Liver (tissue), 3 donors: ENCODE measurements around the gene TNS3.

ENCODE experiments used
- EGR1 ChIP-seq, 2 donors: IDR thresholded peaks; 2 replicates each; pipeline ENCODE4 v1.6.1; 2016 to 2018; ENCODE audit warnings: antibody characterized with exemption in 2 of 2, low read depth in 2 of 2
- GABPA ChIP-seq, 2 donors: IDR thresholded peaks in 1 of 2; conservative IDR thresholded peaks in 1 of 2; 2 replicates each; pipeline ENCODE4 v1.6.1; 2016; ENCODE audit warnings: antibody characterized with exemption in 2 of 2, mild to moderate bottlenecking in 1 of 2, moderate library complexity in 1 of 2
- HNF4A ChIP-seq, 2 donors: conservative IDR thresholded peaks; 2 replicates each; pipeline ENCODE4 v1.6.1; 2016; ENCODE audit warnings: antibody characterized with exemption in 2 of 2, mild to moderate bottlenecking in 2 of 2
- HNF4G ChIP-seq: IDR thresholded peaks from 2 replicates; pipeline ENCODE4 v1.6.1; 2016; ENCODE audit warnings: antibody characterized with exemption
- JUND ChIP-seq, 2 donors: IDR thresholded peaks; 2 replicates each; pipeline ENCODE4 v1.6.1; 2016; ENCODE audit warnings: antibody characterized with exemption in 2 of 2
- NR2F2 ChIP-seq: IDR thresholded peaks from 2 replicates; pipeline ENCODE4 v1.6.1; 2016; ENCODE audit warnings: antibody characterized with exemption
- RAD21 ChIP-seq, 2 donors: IDR thresholded peaks; 2 replicates each; pipeline ENCODE4 v1.6.1; 2016; ENCODE audit warnings: antibody characterized with exemption in 2 of 2, mild to moderate bottlenecking in 2 of 2
- RXRA ChIP-seq, 2 donors: IDR thresholded peaks; 2 replicates each; pipeline ENCODE4 v1.6.1; 2017 to 2018; ENCODE audit warnings: antibody characterized with exemption in 2 of 2, mild to moderate bottlenecking in 1 of 2
- SP1 ChIP-seq: IDR thresholded peaks from 2 replicates; pipeline ENCODE4 v1.6.1; 2018; ENCODE audit warnings: antibody characterized with exemption, mild to moderate bottlenecking
- TF ChIP-seq, protein P1 (sequence below): fragments of 150-350 bp; IDR thresholded peaks from 2 replicates; pipeline ENCODE4 v1.5.1; 2017; ENCODE audit warnings: improper control_type of control experiment, low read depth, low read length; ENCODE audit not compliant: missing input control
- TF ChIP-seq, protein P2 (sequence below): IDR thresholded peaks from 2 replicates; pipeline ENCODE4 v1.6.1; 2016; ENCODE audit warnings: antibody characterized with exemption
- donor health status: healthy.
- donor health status: healthy.

DNA sequence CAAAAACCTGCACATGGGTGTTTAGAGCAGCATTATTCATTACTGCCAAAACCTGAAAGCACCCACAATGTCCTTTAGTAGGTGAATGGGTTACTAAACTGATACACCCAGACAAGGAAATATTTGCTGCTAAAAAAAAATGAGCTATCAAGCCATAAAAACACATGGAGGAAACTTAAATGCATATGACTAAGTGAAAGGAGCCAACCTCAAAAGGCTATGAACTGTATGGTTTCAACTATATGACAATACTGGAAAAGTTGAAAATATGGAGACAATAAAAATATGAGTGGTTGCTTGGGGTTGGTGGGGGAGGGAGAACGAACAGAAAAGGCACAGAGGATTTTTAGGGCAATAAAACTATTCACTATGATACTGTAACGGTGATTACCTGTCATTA lies 291.0 kb downstream of the TNS3 start:
- TF ChIP-seq, protein P1, sequence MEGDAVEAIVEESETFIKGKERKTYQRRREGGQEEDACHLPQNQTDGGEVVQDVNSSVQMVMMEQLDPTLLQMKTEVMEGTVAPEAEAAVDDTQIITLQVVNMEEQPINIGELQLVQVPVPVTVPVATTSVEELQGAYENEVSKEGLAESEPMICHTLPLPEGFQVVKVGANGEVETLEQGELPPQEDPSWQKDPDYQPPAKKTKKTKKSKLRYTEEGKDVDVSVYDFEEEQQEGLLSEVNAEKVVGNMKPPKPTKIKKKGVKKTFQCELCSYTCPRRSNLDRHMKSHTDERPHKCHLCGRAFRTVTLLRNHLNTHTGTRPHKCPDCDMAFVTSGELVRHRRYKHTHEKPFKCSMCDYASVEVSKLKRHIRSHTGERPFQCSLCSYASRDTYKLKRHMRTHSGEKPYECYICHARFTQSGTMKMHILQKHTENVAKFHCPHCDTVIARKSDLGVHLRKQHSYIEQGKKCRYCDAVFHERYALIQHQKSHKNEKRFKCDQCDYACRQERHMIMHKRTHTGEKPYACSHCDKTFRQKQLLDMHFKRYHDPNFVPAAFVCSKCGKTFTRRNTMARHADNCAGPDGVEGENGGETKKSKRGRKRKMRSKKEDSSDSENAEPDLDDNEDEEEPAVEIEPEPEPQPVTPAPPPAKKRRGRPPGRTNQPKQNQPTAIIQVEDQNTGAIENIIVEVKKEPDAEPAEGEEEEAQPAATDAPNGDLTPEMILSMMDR = no peak
- TF ChIP-seq RAD21 (IDR thresholded peaks at IDR 0.05) (no peak), GABPA (IDR thresholded peaks at IDR 0.05 in 1 of 2, conservative IDR thresholded peaks at IDR 0.05 in 1 of 2) (no peak), RXRA (IDR thresholded peaks at IDR 0.05) (no peak), HNF4G (no peak), JUND (IDR thresholded peaks at IDR 0.05) (no peak), SP1 (no peak), HNF4A (conservative IDR thresholded peaks at IDR 0.05) (no peak), EGR1 (IDR thresholded peaks at IDR 0.05; ENCODE audit: low read depth in 2 of 2) (no peak), NR2F2 (no peak)
- TF ChIP-seq, protein P2, sequence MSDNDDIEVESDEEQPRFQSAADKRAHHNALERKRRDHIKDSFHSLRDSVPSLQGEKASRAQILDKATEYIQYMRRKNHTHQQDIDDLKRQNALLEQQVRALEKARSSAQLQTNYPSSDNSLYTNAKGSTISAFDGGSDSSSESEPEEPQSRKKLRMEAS = no peak
